Astrocyte (in vitro differentiated cells and primary cell): ENCODE results near the gene MST1. TPM values are rescaled to one million over a fixed set of nuclear protein-coding genes. Genes with fewer than 3 reads are reported as not detected.

Experiments
- DNase-seq: peaks from one replicate; pipeline ENCODE4 v3.0.0-alpha.2; 2010; ENCODE audit warnings: low read depth
- FAIRE-seq: peaks from 2 replicates; lab custom pipeline; 2011; peaks lifted over from hg19 to GRCh38; lab: Jason Lieb, UNC
- H2AFZ ChIP-seq: 2 replicates; pipeline ENCODE4 v1.6.0; 2012; ENCODE audit warnings: low read depth, low read length, inconsistent platforms
- H3K27ac ChIP-seq: 2 replicates; pipeline ENCODE4 v1.5.1; 2011; ENCODE audit warnings: low read depth, low read length, inconsistent platforms
- H3K27me3 ChIP-seq: 2 replicates; pipeline ENCODE4 v1.6.0; 2011; ENCODE audit warnings: low read length, inconsistent platforms; ENCODE audit not compliant: insufficient read depth
- H3K36me3 ChIP-seq: 2 replicates; pipeline ENCODE4 v1.5.1; 2011; ENCODE audit warnings: low read length, inconsistent platforms; ENCODE audit not compliant: insufficient read depth
- H3K4me1 ChIP-seq: 2 replicates; pipeline ENCODE4 v1.5.1; 2011; ENCODE audit warnings: low read length, inconsistent platforms; ENCODE audit not compliant: insufficient read depth
- H3K4me2 ChIP-seq: 2 replicates; pipeline ENCODE4 v1.6.0; 2012; ENCODE audit warnings: low read length, inconsistent platforms
- H3K4me3 ChIP-seq: 2 replicates; pipeline ENCODE4 v1.5.1; 2011; ENCODE audit warnings: low read depth, mild to moderate bottlenecking, low read length, inconsistent platforms; ENCODE audit not compliant: insufficient read depth
- H3K79me2 ChIP-seq: 2 replicates; pipeline ENCODE4 v1.6.0; 2012; ENCODE audit warnings: mild to moderate bottlenecking, low read length, inconsistent platforms; ENCODE audit not compliant: insufficient read depth
- H3K9ac ChIP-seq: 2 replicates; pipeline ENCODE4 v1.6.0; 2012; ENCODE audit warnings: mild to moderate bottlenecking, low read length, inconsistent platforms
- H3K9me3 ChIP-seq: 2 replicates; pipeline ENCODE4 v1.5.1; 2012; ENCODE audit warnings: low read depth, mild to moderate bottlenecking, low read length, inconsistent platforms; ENCODE audit not compliant: insufficient read depth
- H4K20me1 ChIP-seq: 2 replicates; pipeline ENCODE4 v1.6.0; 2012; ENCODE audit warnings: low read length, inconsistent platforms; ENCODE audit not compliant: insufficient read depth
- H3K27ac Mint-ChIP-seq: one replicate; pipeline ENCODE4 v1.8.0; 2021; ENCODE audit warnings: mild to moderate bottlenecking, mixed read lengths; ENCODE audit not compliant: unreplicated experiment
- H3K27me3 Mint-ChIP-seq: one replicate; pipeline ENCODE4 v1.8.0; 2021; ENCODE audit warnings: low read depth, mixed read lengths; ENCODE audit not compliant: unreplicated experiment
- H3K36me3 Mint-ChIP-seq: one replicate; pipeline ENCODE4 v1.8.0; 2021; ENCODE audit warnings: low read depth, mixed read lengths; ENCODE audit not compliant: unreplicated experiment
- H3K4me1 Mint-ChIP-seq: one replicate; pipeline ENCODE4 v1.8.0; 2021; ENCODE audit warnings: low read depth, mixed read lengths; ENCODE audit not compliant: unreplicated experiment
- H3K4me3 Mint-ChIP-seq: one replicate; pipeline ENCODE4 v1.8.0; 2021; ENCODE audit warnings: mild to moderate bottlenecking, moderate library complexity, mixed read lengths; ENCODE audit not compliant: unreplicated experiment
- H3K9me3 Mint-ChIP-seq: one replicate; pipeline ENCODE4 v1.8.0; 2021; ENCODE audit warnings: mild to moderate bottlenecking, mixed read lengths; ENCODE audit not compliant: unreplicated experiment
- EZH2 ChIP-seq: IDR thresholded peaks from 2 replicates; pipeline ENCODE4 v1.6.1; 2012; ENCODE audit warnings: mild to moderate bottlenecking, low read length, inconsistent platforms; ENCODE audit not compliant: insufficient read depth
- total RNA-seq: library from RNA; stranded (reverse); gene quantifications from 2 replicates; pipeline ENCODE4 v1.2.1, GENCODE V29; 2021
- TF ChIP-seq, protein P1 (sequence below): IDR thresholded peaks from 2 replicates; pipeline ENCODE4 v1.5.1; 2011; ENCODE audit warnings: low read depth, mild to moderate bottlenecking, inconsistent platforms, low read length, moderate library complexity; ENCODE audit not compliant: insufficient read depth

Gene MST1
- total RNA-seq, 1 donor from 2014 or later = 9.3 TPM

DNA sequence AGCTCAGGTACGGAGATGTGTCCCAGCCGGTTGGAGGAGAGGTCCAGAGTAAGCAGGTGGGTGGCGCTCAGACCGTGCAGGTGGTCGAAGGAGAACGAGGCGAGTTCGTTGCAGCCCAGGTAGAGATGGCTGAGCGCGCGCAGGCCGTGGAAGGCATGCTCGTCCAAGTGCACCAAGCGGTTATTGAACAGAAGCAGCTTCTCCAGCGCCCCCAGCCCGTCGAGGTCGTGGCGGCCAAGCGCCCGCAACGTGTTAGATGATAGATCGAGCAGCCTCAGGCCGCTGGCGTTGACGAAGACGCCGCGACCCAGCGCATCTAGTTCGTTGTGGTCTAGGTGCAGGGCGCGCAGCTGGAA, 29.6 kb upstream of the MST1 start:
- H3K9me3 Mint-ChIP-seq = peaks cover 3% of the 10 kb centered on the region
- Histone ChIP-seq H3K79me2 (peaks cover 30% of the 10 kb centered on the region), H4K20me1 (peaks cover 55% of the 10 kb centered on the region), H3K4me3 (peak overlapping the region; percentile 51), H3K4me1 (peaks cover 20% of the 10 kb centered on the region), H3K9me3 (no peaks in the 10 kb centered on the region), H3K4me2 (peak overlapping the region; percentile 86), H3K27ac (no peak overlapping the region), H3K9ac (no peak overlapping the region), H3K36me3 (peaks cover 3% of the 10 kb centered on the region), H2AFZ (no peak overlapping the region), H3K27me3 (no peaks in the 10 kb centered on the region)
- DNase-seq (no peak), FAIRE-seq (no peak)
- no peaks in the 10 kb centered on the region for H3K27me3 Mint-ChIP-seq
- peak overlapping the region; percentile 20 for H3K27ac Mint-ChIP-seq
- H3K4me3 Mint-ChIP-seq = peak overlapping the region; percentile 72
- no peak for TF ChIP-seq EZH2
- TF ChIP-seq, protein P1, sequence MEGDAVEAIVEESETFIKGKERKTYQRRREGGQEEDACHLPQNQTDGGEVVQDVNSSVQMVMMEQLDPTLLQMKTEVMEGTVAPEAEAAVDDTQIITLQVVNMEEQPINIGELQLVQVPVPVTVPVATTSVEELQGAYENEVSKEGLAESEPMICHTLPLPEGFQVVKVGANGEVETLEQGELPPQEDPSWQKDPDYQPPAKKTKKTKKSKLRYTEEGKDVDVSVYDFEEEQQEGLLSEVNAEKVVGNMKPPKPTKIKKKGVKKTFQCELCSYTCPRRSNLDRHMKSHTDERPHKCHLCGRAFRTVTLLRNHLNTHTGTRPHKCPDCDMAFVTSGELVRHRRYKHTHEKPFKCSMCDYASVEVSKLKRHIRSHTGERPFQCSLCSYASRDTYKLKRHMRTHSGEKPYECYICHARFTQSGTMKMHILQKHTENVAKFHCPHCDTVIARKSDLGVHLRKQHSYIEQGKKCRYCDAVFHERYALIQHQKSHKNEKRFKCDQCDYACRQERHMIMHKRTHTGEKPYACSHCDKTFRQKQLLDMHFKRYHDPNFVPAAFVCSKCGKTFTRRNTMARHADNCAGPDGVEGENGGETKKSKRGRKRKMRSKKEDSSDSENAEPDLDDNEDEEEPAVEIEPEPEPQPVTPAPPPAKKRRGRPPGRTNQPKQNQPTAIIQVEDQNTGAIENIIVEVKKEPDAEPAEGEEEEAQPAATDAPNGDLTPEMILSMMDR = no peak
- H3K4me1 Mint-ChIP-seq = peaks cover 10% of the 10 kb centered on the region
- peaks cover 15% of the 10 kb centered on the region for H3K36me3 Mint-ChIP-seq

DNA sequence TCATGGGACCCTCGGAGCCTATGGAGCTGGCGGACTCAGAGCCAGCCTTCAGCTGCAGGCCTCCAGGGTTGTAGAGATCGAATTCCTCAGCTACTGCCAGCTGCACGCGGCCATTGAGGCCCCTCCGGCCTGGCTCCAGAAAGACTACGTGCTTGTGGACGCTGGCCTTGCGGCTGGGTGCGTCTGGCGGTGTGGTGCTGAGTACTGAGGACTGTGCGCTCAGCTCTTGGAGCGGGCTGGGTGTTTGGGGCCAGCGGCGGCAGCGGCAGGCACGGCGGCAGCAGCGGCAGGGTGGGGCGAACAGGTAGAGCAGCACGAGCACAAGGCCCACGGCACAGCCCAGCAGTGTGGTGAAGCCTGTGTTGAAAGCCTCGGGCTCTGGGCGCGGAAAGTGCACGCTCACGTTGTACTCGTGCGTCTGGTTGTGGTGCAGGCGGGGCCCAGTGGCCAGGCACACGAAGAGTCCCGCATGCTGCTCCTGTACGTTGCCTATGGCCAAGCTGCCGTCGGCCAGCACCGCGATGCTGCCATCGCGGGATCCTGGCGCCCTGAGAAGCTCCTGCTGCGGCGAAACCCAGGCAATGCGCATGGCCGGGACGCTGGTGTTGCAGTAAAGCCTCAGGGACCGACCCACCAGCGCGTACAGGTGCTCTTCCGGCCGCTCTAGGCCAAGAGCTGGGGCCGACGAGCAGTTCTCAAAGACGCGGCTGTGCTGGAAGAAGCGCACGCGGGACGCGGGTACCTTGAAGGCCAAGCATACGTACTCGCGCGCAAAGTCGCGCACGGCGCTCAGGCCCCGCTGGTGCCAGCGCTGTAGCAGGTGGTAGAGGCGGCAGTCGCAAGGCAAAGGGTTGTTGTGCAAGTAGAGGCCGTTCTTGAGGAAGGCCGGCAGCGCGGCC, 28.9 kb upstream of the MST1 start:
- peaks cover 20% of the 10 kb centered on the region for H3K4me1 ChIP-seq
- Mint-ChIP-seq H3K27ac (peak overlapping the region; percentile 20), H3K4me1 (peaks cover 10% of the 10 kb centered on the region), H3K9me3 (peaks cover 3% of the 10 kb centered on the region), H3K4me3 (peak overlapping the region; percentile 72), H3K27me3 (no peaks in the 10 kb centered on the region), H3K36me3 (peaks cover 15% of the 10 kb centered on the region)
- peak overlapping the region; percentile 86 for H3K4me2 ChIP-seq
- H3K36me3 ChIP-seq = peaks cover 3% of the 10 kb centered on the region
- FAIRE-seq (no peak), DNase-seq (no peak)
- H3K79me2 ChIP-seq = peaks cover 23% of the 10 kb centered on the region
- no peak overlapping the region for H3K27ac ChIP-seq
- H3K27me3 ChIP-seq = no peaks in the 10 kb centered on the region
- H2AFZ ChIP-seq = no peak overlapping the region
- H3K9ac ChIP-seq = no peak overlapping the region
- H3K4me3 ChIP-seq = no peak overlapping the region
- TF ChIP-seq, protein P1 = no peak
- TF ChIP-seq EZH2 = no peak
- H4K20me1 ChIP-seq = peaks cover 55% of the 10 kb centered on the region
- H3K9me3 ChIP-seq = no peaks in the 10 kb centered on the region
